Astrocyte of the spinal cord (primary cell): ENCODE measurements around the gene DDX60.
A peak's percentile ranks its signal among the peaks of the same experiment; 100 is the strongest.
"Not testable (repeated sequence)": the region's sequence is repeated elsewhere in the genome, so short reads cannot be mapped to it uniquely, and the experiment has no call there.

Source experiments
- DNase-seq: peaks from one replicate; pipeline ENCODE4 v3.0.0; 2011; ENCODE audit warnings: low read depth, low spot score
- H3K4me3 ChIP-seq: 2 replicates; pipeline ENCODE4 v1.5.1; 2011; ENCODE audit warnings: low read depth, mild to moderate bottlenecking, low read length, moderate library complexity
- CTCF ChIP-seq: IDR thresholded peaks from 2 replicates; pipeline ENCODE4 v1.5.1; 2012; ENCODE audit warnings: low read depth, mild to moderate bottlenecking, low read length, inconsistent platforms
- in situ Hi-C: cut with HindIII; loops from 2 replicates; pipeline ENCODE4 v1.10.0; 2017; ENCODE audit warnings: low sequenced_read_pairs

DDX60 gene

DNA sequence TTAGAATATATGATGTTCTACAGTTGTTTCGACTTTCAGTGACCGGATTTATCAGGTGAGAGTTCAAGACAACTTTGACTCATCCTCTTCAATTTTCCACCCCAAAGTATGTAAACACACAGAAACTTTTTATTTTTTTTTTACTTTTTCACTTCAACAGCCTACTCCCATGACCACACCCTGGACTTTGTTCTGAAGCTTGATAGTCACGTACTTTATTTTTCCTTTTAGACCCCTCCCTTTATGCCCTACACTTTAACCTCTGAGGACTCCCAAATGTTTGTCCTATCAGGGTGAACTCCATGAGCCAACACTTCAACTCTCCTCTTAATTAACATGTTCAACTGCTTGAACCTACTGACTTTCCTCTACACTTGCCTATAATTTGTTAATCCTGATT lies 2.5 kb upstream of the DDX60 start:
- in situ Hi-C loops = no loop called here
- no peak overlapping the region for H3K4me3 ChIP-seq
- DNase-seq = no peak
- no peak for TF ChIP-seq CTCF

DNA sequence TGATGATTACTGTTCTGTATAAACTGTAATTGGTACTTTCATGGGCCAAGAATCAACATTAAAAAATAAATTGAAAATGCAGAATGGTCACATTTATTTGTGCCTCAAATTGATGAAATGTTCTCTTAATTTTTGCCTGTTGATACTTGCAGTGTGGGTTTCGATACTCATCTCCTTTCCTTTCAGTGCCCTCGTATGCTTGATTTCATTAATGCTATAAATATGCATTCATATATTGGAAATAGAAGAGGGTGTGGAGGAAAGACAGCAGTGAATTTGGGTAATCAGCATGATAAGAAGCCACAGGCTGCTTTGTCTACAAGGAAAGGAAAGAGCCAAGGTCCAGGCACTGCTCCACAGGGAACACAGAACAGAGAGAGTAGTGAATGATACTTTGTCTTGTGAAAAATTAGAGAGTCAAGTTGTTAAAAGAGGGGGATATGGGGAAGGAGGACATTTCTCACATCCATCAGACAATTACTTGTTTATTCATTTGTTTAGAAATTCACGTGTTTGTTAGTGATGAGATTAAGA lies 1.0 kb upstream of the DDX60 start:
- TF ChIP-seq CTCF = no peak
- in situ Hi-C loops = no loop called here
- DNase-seq = no peak
- H3K4me3 ChIP-seq = no peak overlapping the region

- in situ Hi-C loops = no loop called here
- H3K4me3 ChIP-seq = peak overlapping the region; percentile 88
- DNase-seq = no peak
- no peak for TF ChIP-seq CTCF
Measured at GRCh38 chr4:168317621-168318020, 931 bp downstream of the DDX60 start.

DNA sequence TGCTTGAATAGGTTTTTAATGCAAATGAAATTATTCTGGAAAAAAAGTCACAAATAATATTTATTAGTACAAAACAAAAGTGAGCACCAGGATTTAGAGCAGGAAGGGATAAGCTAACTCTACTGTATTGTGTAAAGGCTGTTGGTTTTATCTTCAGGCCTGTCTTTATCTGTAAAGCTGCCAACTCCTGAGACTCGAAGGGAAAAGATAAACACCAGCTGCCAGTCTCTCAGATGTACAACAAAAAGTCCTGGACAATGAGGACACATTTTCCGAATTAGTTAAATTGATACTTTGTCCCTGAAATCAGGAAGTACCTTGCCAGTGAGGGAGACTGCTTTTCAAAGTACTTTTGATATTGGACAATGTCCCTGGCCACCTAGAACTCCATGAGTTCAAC lies 8.8 kb downstream of the DDX60 start:
- TF ChIP-seq CTCF = no peak
- no peak for DNase-seq
- no peak overlapping the region for H3K4me3 ChIP-seq
- in situ Hi-C loops = no loop called here

DNA sequence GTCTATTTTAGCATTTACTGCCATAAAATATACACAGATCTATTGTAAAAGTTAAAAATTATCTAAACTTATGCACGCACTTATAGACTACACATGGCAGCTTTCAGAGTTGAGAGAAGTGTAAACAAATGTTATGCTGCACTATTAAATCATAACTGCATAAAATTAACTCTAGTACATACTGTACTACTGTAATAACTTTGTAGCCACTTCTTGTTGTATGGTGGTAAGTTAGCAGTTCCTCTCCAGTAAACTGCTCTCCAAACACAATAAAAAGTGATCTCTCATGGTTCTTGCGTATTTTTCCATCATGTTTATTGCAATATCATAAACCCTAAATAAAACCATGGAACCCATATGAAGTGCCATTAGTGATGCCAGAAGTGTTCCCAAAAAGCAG lies 9.6 kb downstream of the DDX60 start:
- no peak for TF ChIP-seq CTCF
- DNase-seq = no peak

DNA sequence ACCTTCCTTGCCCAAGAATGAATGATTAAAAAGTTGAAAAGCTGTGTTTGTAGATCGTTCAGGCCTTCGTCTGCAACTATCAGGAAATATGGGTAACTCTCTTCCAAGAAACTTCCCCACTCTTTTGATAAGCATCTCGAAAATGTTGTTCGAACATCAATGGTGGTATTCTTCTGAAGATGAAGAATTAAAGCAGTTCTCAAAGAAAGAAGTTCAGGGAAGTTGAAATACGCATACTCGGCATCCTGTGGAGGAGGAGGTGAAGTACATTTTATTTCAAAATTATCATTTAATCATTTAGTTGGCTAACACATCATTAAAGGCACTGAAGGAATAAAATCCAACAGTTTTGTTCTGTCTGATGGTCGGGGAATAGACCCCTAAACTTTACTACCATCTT lies 12.1 kb downstream of the DDX60 start:
- no peak overlapping the region for H3K4me3 ChIP-seq
- in situ Hi-C loops = no loop called here
- TF ChIP-seq CTCF = no peak
- no peak for DNase-seq

More for the DNA sequence above, 9.6 kb downstream of the DDX60 start:
- H3K4me3 ChIP-seq = no peak overlapping the region
- in situ Hi-C loops = no loop called here

DNA sequence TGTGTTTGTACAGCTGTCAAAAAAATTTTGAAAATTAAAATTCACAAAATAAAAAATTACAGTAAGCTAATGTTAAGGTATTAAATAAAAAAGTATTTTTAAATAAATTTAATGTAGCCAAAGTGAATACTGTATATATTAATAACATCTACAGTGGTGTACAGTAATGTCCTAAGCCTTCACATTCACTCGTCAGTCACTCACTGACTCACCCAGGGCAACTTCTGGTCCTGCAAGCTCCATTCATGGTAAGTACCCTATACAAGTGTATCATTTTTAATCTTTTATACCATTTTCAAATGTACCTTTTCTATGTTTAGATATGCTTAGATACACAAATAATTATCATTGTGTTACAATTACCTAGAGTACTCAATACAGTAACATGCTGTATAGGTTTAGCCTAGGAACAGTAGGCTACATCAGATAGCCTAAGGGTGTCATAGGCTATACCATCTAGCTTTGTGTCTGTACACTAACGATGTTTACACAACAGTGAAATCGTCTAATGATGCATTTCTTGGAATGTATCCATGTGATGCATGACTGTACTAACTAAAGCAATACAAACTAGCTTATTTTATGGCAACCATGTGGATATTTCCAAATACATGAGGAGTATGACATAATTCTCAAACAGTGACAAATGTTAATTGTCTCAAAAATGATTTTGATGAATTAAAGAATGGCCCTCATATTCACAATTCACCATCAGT lies 13.7 kb downstream of the DDX60 start:
- in situ Hi-C loops = no loop called here

DNA sequence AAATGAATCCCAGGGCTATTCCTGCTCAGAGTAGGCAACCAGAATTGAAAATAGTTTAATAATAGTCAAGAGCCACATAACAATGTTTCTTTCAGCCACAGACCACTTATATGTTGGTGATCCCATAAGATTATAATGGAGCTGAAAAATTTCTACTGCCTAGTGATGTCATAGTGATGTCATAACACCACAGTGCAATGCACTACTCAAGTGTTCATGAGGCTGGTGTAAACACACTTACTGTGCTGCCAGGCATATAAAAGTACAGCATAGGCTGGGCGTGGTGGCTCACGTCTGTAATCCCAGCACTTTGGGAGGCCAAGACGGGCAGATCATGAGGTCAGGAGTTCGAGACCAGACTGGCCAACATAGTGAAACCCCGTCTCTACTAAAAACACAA lies 15.1 kb downstream of the DDX60 start:
- H3K4me3 ChIP-seq, in situ Hi-C loops, DNase-seq: not testable (repeated sequence)

More for the DNA sequence above, 13.7 kb downstream of the DDX60 start:
- no peak for TF ChIP-seq CTCF
- no peak overlapping the region for H3K4me3 ChIP-seq
- DNase-seq = peak; percentile 37
